PC-3 (cell line): ENCODE data around the gene ADAT3. TPM values are rescaled to one million over a fixed set of nuclear protein-coding genes. Genes with fewer than 3 reads are reported as not detected.
A peak's percentile ranks its signal among the peaks of the same experiment; 100 is the strongest.

ENCODE experiments used
- ATAC-seq: fragments of 200-7000 bp; cut with Tn5 transposase; 2 replicates; pipeline ENCODE4 v1.9.1; 2020; ENCODE audit warnings: mild to moderate bottlenecking, moderate library complexity
- BruUV-seq: library from RNA; stranded (reverse); fragments of 400-500 nt; replicated peaks from 2 replicates; lab custom pipeline; 2021; lab: Mats Ljungman, UMichigan
- CTCF ChIA-PET: fragments of 300-600 bp; sonication (Branson Sonifier 250); formaldehyde crosslinking; loops from one replicate; lab custom pipeline; 2022; ENCODE audit warnings: antibody characterized with exemption; lab: Charles Lee
- POLR2A ChIA-PET: fragments of 300-600 bp; sonication (Branson Sonifier 250); formaldehyde crosslinking; loops from one replicate; lab custom pipeline; 2022; ENCODE audit warnings: antibody characterized with exemption; ENCODE audit not compliant: unreplicated experiment; lab: Charles Lee
- DNase-seq: peaks from one replicate; pipeline ENCODE4 v3.0.0-alpha.2; 2015
- H2AFZ ChIP-seq: fragments of 300-600 bp; sonication (generic); 2 replicates; pipeline ENCODE4 v1.6.0; 2016; ENCODE audit warnings: antibody characterized with exemption, low read length
- H3F3A ChIP-seq: fragments of 300-600 bp; sonication (generic); one replicate; pipeline ENCODE4 v1.6.0; 2017; ENCODE audit warnings: antibody characterized with exemption, low read length, control low read depth, mild to moderate bottlenecking; ENCODE audit not compliant: unreplicated experiment
- H3K27ac ChIP-seq: fragments of 300-600 bp; sonication (generic); 2 replicates; pipeline ENCODE4 v1.5.1; 2016; ENCODE audit warnings: mild to moderate bottlenecking, low read length
- H3K27me3 ChIP-seq: fragments of 300-600 bp; sonication (generic); 2 replicates; pipeline ENCODE4 v1.6.1; 2016; ENCODE audit warnings: low read length, mixed read lengths
- H3K36me3 ChIP-seq: fragments of 300-600 bp; sonication (generic); 2 replicates; pipeline ENCODE4 v1.6.1; 2016; ENCODE audit warnings: low read depth, mixed run types, low read length, mixed read lengths
- H3K4me1 ChIP-seq: fragments of 300-600 bp; sonication (generic); 2 replicates; pipeline ENCODE4 v1.5.1; 2016; ENCODE audit warnings: low read length; ENCODE audit not compliant: insufficient read depth
- H3K4me2 ChIP-seq: fragments of 300-600 bp; sonication (generic); 2 replicates; pipeline ENCODE4 v1.6.0; 2016; ENCODE audit warnings: low read length
- H3K4me3 ChIP-seq: fragments of 300-600 bp; sonication (generic); 2 replicates; pipeline ENCODE4 v1.5.1; 2016; ENCODE audit warnings: mild to moderate bottlenecking, low read length, mixed read lengths
- H3K79me2 ChIP-seq: fragments of 300-600 bp; sonication (generic); 2 replicates; pipeline ENCODE4 v1.6.1; 2017; ENCODE audit warnings: low read length, mixed read lengths
- H3K9ac ChIP-seq: fragments of 300-600 bp; sonication (generic); 2 replicates; pipeline ENCODE4 v1.6.0; 2016; ENCODE audit warnings: mild to moderate bottlenecking, low read length
- H3K9me2 ChIP-seq: fragments of 300-600 bp; sonication (generic); replicated peaks from 2 replicates; pipeline ENCODE4 v1.6.1; 2016; ENCODE audit warnings: mixed run types, low read length, mixed read lengths
- H3K9me3 ChIP-seq: fragments of 300-600 bp; sonication (generic); 2 replicates; pipeline ENCODE4 v1.6.1; 2016; ENCODE audit warnings: low read length, mixed read lengths
- H4K20me1 ChIP-seq: fragments of 300-600 bp; sonication (generic); 2 replicates; pipeline ENCODE4 v1.6.1; 2016; ENCODE audit warnings: low read length, mixed read lengths
- EZH2 ChIP-seq: fragments of 300-600 bp; sonication (generic); IDR thresholded peaks from one replicate; pipeline ENCODE4 v1.6.1; 2017; ENCODE audit warnings: antibody characterized with exemption, mild to moderate bottlenecking, low read length; ENCODE audit not compliant: unreplicated experiment
- EZH2phosphoT487 ChIP-seq: fragments of 300-600 bp; sonication (generic); IDR thresholded peaks from 2 replicates; pipeline ENCODE4 v1.6.1; 2018; ENCODE audit warnings: mild to moderate bottlenecking, antibody characterized with exemption, low read length, borderline replicate concordance
- intact Hi-C: fragments of 100-400 bp; cut with micrococcal nuclease; formaldehyde crosslinking; loops from 2 replicates; pipeline ENCODE4 v1.9.0; 2023
- total RNA-seq: library from RNA; depleted of rRNA; stranded (reverse); fragments of >200 nt; gene quantifications from 2 replicates; pipeline ENCODE4 v1.2.3, GENCODE V29; 2014
- TF ChIP-seq, protein P1 (sequence below): fragments of 300-600 bp; sonication (generic); conservative IDR thresholded peaks from 2 replicates; pipeline ENCODE4 v1.5.1; 2017; ENCODE audit warnings: antibody characterized with exemption, low read depth, mild to moderate bottlenecking, low read length

Gene ADAT3
- total RNA-seq, 1 experiment from 2014 or later = 8.4 TPM

DNA sequence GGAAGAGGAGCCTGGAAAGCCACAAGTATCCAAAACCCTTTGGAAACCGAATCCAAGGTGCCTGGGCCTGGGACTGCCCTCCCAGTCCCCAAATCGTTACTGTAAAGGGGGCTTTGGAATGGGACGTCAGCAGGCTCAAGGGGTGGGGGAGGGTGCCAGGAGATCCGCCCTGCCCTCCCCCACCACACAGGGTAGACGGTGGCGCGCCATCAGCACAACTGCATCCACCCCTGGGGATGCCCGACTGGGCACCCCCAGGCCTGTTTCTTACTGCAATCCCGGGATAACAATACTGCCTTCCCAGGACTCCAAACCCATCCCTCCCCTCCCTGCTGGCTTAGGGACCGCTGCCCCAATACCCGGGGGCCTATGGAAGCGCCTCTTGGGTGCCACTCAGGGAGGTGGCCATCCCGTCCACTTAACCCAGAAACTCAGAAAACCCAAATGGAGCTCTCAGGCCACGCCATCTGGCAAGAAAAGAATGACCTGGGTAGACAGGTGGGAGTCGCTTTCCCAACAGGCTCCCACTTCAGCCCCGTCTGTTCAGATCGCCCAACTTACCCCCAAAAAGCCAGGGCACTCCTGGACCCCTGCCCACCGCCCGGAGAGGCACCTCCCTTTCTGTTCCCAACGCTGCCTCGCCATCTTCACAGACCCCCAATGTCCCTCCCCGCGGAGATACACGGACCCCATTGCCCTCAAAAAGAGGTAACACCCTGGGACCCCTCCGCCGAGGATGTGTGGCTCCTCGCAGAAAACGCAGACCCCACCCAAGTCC lies 44.2 kb upstream of the ADAT3 start:
- peaks cover 17% of the 10 kb centered on the region; the same call in 1 of the 2 replicates for H3K4me1 ChIP-seq
- ChIA-PET POLR2A (no interaction called here), CTCF (no interaction called here)
- peaks cover 27% of the 10 kb centered on the region for H4K20me1 ChIP-seq
- no peaks in the 10 kb centered on the region for H3F3A ChIP-seq
- ATAC-seq = no peak
- peak overlapping the region; percentile 81 for H3K9ac ChIP-seq
- no peaks in the 10 kb centered on the region for H3K9me2 ChIP-seq
- H3K4me2 ChIP-seq = peak overlapping the region; percentile 95
- no peaks in the 10 kb centered on the region for H3K36me3 ChIP-seq
- TF ChIP-seq EZH2phosphoT487 (no peak), EZH2 (no peak)
- TF ChIP-seq, protein P1, sequence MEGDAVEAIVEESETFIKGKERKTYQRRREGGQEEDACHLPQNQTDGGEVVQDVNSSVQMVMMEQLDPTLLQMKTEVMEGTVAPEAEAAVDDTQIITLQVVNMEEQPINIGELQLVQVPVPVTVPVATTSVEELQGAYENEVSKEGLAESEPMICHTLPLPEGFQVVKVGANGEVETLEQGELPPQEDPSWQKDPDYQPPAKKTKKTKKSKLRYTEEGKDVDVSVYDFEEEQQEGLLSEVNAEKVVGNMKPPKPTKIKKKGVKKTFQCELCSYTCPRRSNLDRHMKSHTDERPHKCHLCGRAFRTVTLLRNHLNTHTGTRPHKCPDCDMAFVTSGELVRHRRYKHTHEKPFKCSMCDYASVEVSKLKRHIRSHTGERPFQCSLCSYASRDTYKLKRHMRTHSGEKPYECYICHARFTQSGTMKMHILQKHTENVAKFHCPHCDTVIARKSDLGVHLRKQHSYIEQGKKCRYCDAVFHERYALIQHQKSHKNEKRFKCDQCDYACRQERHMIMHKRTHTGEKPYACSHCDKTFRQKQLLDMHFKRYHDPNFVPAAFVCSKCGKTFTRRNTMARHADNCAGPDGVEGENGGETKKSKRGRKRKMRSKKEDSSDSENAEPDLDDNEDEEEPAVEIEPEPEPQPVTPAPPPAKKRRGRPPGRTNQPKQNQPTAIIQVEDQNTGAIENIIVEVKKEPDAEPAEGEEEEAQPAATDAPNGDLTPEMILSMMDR = no peak
- no peak overlapping the region for H3K27ac ChIP-seq
- H3K79me2 ChIP-seq = peaks cover 64% of the 10 kb centered on the region
- H3K9me3 ChIP-seq = no peaks in the 10 kb centered on the region
- BruUV-seq = no TSS peak
- H3K4me3 ChIP-seq = peak overlapping the region; percentile 94
- no peaks in the 10 kb centered on the region for H3K27me3 ChIP-seq
- H2AFZ ChIP-seq = no peak overlapping the region
- intact Hi-C loops = no loop called here
- no peak for DNase-seq

DNA sequence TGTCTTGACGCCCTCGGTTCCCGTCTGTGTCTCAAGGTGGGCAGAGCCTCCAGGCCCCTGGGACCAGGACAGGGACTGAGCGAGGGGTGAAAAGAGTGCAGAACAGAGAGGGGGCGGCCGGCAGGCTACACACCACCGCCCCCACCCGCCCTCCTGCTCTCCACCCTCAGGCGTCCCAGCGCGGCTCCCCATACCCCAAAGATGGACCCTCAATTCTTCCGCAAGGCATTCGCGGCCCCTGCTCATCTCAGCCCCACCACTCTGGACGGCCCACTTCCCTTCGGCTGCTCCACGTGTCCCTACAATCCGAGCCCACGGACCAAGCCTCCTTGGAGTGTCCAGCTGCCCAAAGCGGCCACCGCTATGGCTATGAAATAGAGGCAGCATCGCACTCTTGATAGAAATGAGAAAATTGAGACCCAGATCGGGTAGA lies 43.6 kb upstream of the ADAT3 start:
- no peaks in the 10 kb centered on the region for H3F3A ChIP-seq
- DNase-seq (no peak), ATAC-seq (no peak)
- peaks cover 58% of the 10 kb centered on the region for H3K79me2 ChIP-seq
- no peaks in the 10 kb centered on the region for H3K9me3 ChIP-seq
- no peak overlapping the region for H3K27ac ChIP-seq
- TF ChIP-seq EZH2 = no peak
- TF ChIP-seq EZH2phosphoT487 = no peak
- TF ChIP-seq, protein P1 = no peak
- peaks cover 27% of the 10 kb centered on the region for H4K20me1 ChIP-seq
- H3K4me3 ChIP-seq = peak overlapping the region; percentile 94
- no peaks in the 10 kb centered on the region for H3K36me3 ChIP-seq
- H3K4me2 ChIP-seq = peak overlapping the region; percentile 95
- no peak overlapping the region for H2AFZ ChIP-seq
- CTCF ChIA-PET = no interaction called here
- POLR2A ChIA-PET = no interaction called here
- intact Hi-C loops = no loop called here
- H3K27me3 ChIP-seq = no peaks in the 10 kb centered on the region
- H3K4me1 ChIP-seq = peaks cover 17% of the 10 kb centered on the region; the same call in 1 of the 2 replicates
- H3K9me2 ChIP-seq = no peaks in the 10 kb centered on the region
- no TSS peak for BruUV-seq
- peak overlapping the region; percentile 81 for H3K9ac ChIP-seq

- peak overlapping the region; percentile 94 for H3K4me3 ChIP-seq
- H2AFZ ChIP-seq = no peak overlapping the region
- TSS peak; percentile 68 for BruUV-seq
- ChIA-PET CTCF (no interaction called here), POLR2A (no interaction called here)
- no peaks in the 10 kb centered on the region for H3K36me3 ChIP-seq
- H3K9me2 ChIP-seq = no peaks in the 10 kb centered on the region
- peaks cover 27% of the 10 kb centered on the region for H4K20me1 ChIP-seq
- H3K9me3 ChIP-seq = no peaks in the 10 kb centered on the region
- peak overlapping the region; percentile 95 for H3K4me2 ChIP-seq
- peak overlapping the region; percentile 81 for H3K9ac ChIP-seq
- ATAC-seq (no peak), DNase-seq (no peak)
- no peak overlapping the region for H3K27ac ChIP-seq
- H3F3A ChIP-seq = no peaks in the 10 kb centered on the region
- H3K27me3 ChIP-seq = no peaks in the 10 kb centered on the region
- H3K4me1 ChIP-seq = peaks cover 17% of the 10 kb centered on the region; the same call in 1 of the 2 replicates
- intact Hi-C loops = no loop called here
- H3K79me2 ChIP-seq = peaks cover 56% of the 10 kb centered on the region
- TF ChIP-seq EZH2 (no peak), EZH2phosphoT487 (no peak)
- TF ChIP-seq, protein P1 = no peak
These were observed 43.2 kb upstream of the ADAT3 start for GRCh38 chr19:1862068-1862423.
